Bronchial epithelial cell (primary cell): ENCODE measurements around the gene SPPL2B. TPM values are rescaled to one million over a fixed set of nuclear protein-coding genes. Genes with fewer than 3 reads are reported as not detected.

ENCODE experiments used
- DNase-seq: peaks from one replicate; pipeline ENCODE4 v3.0.0-alpha.2; 2010; ENCODE audit warnings: low read depth
- FAIRE-seq: peaks from 2 replicates; lab custom pipeline; 2011; peaks lifted over from hg19 to GRCh38; lab: Jason Lieb, UNC
- H3K27me3 ChIP-seq: 2 replicates; pipeline ENCODE4 v1.5.1; 2011; ENCODE audit warnings: low read length; ENCODE audit not compliant: control insufficient read depth, insufficient read depth
- H3K36me3 ChIP-seq: 2 replicates; pipeline ENCODE4 v1.5.1; 2011; ENCODE audit warnings: low read length; ENCODE audit not compliant: control insufficient read depth, insufficient read depth
- H3K4me3 ChIP-seq: 2 replicates; pipeline ENCODE4 v1.5.1; 2011; ENCODE audit warnings: mild to moderate bottlenecking, low read depth, low read length, control low read depth
- total RNA-seq: library from RNA; depleted of rRNA; stranded (reverse); fragments of >200 nt; gene quantifications from 2 replicates; pipeline ENCODE4 v1.2.1, GENCODE V29; 2014
- TF ChIP-seq, protein P1 (sequence below): IDR thresholded peaks from 2 replicates; pipeline ENCODE4 v1.5.1; 2011; ENCODE audit warnings: mild to moderate bottlenecking, moderate library complexity, low read length, control low read depth, inconsistent platforms; ENCODE audit not compliant: insufficient read depth, severe bottlenecking

SPPL2B gene
- total RNA-seq, 1 donor from 2014 or later, result 10.0 TPM

DNA sequence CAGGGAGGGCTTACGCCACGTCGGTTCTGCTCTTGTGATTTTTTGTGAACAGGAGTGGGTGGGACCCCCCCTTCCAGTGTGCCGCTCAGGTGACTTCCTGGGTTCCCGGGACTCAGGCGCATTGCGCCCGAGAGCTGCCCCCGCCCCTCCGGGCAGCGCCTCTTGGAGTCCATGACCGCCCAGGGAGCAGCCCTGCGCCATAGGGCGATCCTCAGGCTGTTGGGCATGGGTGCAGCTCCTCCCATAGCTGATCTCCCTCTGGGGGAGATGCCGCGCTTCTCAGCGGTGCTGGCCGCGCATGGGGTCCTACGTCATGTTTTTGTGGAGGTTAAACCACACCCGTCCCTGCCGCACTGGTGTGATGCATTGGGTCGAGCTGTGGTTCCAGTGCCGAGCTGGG is 23.6 kb downstream of the SPPL2B start:
- H3K27me3 ChIP-seq, result no peaks in the 10 kb centered on the region
- TF ChIP-seq, protein P1, sequence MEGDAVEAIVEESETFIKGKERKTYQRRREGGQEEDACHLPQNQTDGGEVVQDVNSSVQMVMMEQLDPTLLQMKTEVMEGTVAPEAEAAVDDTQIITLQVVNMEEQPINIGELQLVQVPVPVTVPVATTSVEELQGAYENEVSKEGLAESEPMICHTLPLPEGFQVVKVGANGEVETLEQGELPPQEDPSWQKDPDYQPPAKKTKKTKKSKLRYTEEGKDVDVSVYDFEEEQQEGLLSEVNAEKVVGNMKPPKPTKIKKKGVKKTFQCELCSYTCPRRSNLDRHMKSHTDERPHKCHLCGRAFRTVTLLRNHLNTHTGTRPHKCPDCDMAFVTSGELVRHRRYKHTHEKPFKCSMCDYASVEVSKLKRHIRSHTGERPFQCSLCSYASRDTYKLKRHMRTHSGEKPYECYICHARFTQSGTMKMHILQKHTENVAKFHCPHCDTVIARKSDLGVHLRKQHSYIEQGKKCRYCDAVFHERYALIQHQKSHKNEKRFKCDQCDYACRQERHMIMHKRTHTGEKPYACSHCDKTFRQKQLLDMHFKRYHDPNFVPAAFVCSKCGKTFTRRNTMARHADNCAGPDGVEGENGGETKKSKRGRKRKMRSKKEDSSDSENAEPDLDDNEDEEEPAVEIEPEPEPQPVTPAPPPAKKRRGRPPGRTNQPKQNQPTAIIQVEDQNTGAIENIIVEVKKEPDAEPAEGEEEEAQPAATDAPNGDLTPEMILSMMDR, result no peak
- no peak for FAIRE-seq
- H3K36me3 ChIP-seq, result peaks cover 3% of the 10 kb centered on the region
- H3K4me3 ChIP-seq, result no peak overlapping the region
- no peak for DNase-seq

DNA sequence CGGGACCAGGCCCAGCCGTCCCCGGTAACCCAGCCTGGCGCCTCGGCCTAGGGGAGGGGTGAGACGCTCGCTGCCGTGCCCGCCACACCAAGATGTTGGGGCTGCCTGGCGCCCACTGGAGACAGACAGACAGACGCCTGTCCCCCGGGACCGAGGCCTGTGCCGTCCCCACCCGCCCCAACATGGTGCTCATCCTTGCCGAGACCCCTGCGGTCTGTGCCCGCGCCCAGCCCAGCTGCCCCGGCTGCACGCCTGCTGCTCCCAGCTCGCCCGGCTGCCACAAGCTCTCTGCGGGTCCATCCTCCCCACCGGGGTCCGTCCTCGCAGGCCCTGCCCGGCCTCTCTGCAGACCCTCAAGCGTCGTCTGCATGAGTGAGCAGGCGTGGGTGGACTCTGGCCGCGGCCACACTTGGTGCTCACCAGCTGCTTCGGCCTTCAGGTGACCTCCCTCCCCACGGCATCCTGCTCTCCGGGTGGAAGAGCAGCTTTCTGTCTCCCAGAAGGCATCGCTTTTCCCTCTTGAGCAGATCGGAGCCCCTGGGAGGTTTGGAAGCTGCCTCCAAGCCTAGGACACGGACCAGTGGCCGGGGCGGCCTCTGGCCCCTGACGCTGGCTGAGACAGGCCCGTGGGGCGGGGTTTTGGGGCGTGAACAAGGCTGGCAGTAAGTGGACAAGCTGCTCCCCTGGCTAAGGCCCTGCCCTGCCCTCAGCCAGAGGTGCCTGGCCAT is 24.8 kb downstream of the SPPL2B start:
- DNase-seq (no peak), FAIRE-seq (no peak)
- no peaks in the 10 kb centered on the region for H3K27me3 ChIP-seq
- no peak overlapping the region for H3K4me3 ChIP-seq
- TF ChIP-seq, protein P1, result no peak
- peaks cover 3% of the 10 kb centered on the region for H3K36me3 ChIP-seq

DNA sequence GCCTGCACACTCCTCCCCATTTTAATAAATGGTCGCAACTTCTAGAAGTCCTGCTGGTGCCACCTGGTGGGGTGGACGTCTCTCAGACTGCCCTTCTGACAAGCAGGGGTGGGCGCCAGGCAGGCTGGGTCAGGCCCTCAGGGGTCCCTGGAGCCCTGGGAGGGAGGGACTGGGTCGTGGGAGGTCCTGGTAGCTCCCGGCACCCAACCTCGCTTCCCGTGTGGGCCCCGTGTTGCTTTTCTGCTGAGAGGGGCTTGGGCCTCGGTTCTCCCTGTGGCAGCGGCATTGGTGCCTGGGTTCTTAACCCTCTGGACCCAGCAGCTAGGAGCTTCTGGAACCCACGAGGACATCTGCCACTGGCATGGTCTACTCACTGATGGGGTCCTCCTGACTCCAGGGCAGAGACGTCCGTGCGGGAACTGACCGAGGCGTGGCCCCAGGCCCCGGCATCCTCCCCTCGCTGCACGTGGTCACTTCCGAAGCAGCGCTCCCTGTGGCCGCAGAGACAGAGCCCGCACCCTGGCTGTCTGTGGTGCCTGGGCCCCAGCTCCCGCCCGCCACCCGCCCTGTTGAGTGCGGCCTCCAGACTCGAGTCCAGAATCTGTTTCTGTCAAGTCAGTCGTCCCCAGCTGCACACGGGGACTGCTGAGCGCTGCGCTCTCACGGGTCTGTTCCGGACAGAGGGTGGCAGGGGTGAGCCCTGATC is 25.6 kb downstream of the SPPL2B start:
- TF ChIP-seq, protein P1, result no peak
- no peak for FAIRE-seq
- H3K36me3 ChIP-seq, result peaks cover 3% of the 10 kb centered on the region

DNA sequence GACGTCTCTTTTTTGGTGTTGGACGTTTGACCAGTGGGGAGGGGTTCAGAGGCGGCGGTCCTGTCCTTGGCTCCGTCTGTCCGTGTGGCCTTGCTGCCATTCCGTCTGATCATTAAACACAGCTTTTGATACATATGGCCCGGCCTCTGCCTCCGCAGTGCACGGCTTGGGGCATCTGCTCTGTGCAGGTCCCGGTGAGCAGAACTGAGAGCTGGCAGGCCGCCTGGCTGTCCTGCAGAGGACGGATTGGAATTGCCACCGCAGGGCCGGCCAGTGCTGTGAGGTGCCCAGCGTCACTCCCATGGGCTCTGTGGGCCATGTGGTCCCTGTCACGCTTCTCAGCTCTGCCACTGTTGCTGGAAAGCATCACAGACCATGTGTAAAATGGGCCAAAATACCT is 26.2 kb downstream of the SPPL2B start:
- Histone ChIP-seq H3K4me3 (no peak overlapping the region), H3K27me3 (peaks cover 3% of the 10 kb centered on the region), H3K36me3 (peaks cover 3% of the 10 kb centered on the region)
- FAIRE-seq (no peak), DNase-seq (no peak)
- TF ChIP-seq, protein P1, result no peak

More for the DNA sequence above, 25.6 kb downstream of the SPPL2B start:
- no peak for DNase-seq
- Histone ChIP-seq H3K27me3 (peaks cover under 1% of the 10 kb centered on the region), H3K4me3 (no peak overlapping the region)

DNA sequence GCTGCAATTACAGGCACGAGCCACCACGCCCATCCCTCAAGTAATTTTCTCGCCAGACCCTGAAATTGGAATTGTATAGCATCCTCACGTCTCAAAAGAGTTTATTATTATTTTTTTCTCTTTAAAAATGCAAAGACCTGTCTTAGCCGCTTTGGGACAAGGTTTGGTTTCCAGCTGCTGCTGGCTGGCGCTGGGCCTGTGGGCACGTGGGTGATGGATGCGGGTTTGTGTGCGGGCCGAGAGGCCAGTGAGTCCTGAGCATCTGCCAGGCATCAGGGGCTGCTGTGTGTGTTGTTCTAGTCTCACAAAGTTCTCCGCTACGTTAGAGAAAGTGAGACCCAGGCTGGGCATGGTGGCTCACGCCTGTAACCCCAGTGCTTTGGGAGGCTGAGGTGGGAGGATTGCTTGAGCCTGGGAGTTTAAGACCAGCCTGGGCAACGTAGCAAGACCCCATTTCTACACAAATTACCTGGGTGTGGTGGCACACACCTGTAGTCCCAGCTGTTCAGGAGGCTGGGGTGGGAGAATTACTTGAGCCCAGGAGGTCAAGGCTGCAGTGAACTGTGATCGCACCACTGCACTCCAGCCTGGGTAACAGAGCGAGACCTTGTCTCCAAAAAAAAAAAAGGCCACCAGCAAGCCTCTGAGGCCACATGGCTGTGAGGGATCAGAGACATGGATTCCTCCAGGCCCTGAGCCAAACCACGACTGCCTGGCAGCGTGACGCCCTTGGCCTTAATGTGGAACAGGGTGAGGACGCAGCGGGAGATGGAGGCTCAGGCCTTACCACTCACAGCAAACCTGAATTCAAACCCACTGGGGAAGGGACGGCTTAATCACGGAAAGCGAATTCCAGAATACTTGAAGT is 26.9 kb downstream of the SPPL2B start:
- no peak for FAIRE-seq
- TF ChIP-seq, protein P1, result no peak

More for the DNA sequence above, 26.9 kb downstream of the SPPL2B start:
- Histone ChIP-seq H3K36me3 (peaks cover 3% of the 10 kb centered on the region), H3K4me3 (no peak overlapping the region), H3K27me3 (peaks cover 6% of the 10 kb centered on the region)
- no peak for DNase-seq
